WTC11 (cell line): ENCODE results near the gene RASA1. TPM values are rescaled to one million over a fixed set of nuclear protein-coding genes. Genes with fewer than 3 reads are reported as not detected.

Experiments used
- ATAC-seq: fragments of 200-7000 bp; cut with Tn5 transposase; 2 replicates; pipeline ENCODE4 v1.10.0; 2021; ENCODE audit warnings: mild to moderate bottlenecking, moderate library complexity
- CTCF ChIA-PET: fragments of 300-600 bp; sonication (Branson Sonifier 250); formaldehyde crosslinking; loops from one replicate; lab custom pipeline; 2021; ENCODE audit warnings: antibody characterized with exemption; lab: Charles Lee
- POLR2A ChIA-PET: fragments of 350-600 bp; sonication (Branson Sonifier 250); formaldehyde crosslinking; loops from one replicate; lab custom pipeline; 2021; ENCODE audit warnings: antibody characterized with exemption; lab: Charles Lee
- DNase-seq: peaks from one replicate; pipeline ENCODE4 v3.0.0; 2021; ENCODE audit warnings: low spot score
- H3K27ac Mint-ChIP-seq: 2 replicates; pipeline ENCODE4 v1.8.0; 2021; ENCODE audit warnings: mixed read lengths
- H3K27me3 Mint-ChIP-seq: 2 replicates; pipeline ENCODE4 v1.8.0; 2021; ENCODE audit warnings: low read depth, mild to moderate bottlenecking, moderate library complexity, mixed read lengths
- H3K36me3 Mint-ChIP-seq: 2 replicates; pipeline ENCODE4 v1.8.0; 2021; ENCODE audit warnings: mixed read lengths
- H3K4me1 Mint-ChIP-seq: 2 replicates; pipeline ENCODE4 v1.8.0; 2022; ENCODE audit warnings: mixed read lengths
- H3K4me3 Mint-ChIP-seq: 2 replicates; pipeline ENCODE4 v1.8.0; 2021; ENCODE audit warnings: mild to moderate bottlenecking, moderate library complexity, mixed read lengths
- H3K9me3 Mint-ChIP-seq: 2 replicates; pipeline ENCODE4 v1.8.0; 2021; ENCODE audit warnings: mixed read lengths
- ARID4B ChIP-seq: sonication (generic); formaldehyde crosslinking; IDR thresholded peaks from 2 replicates; pipeline ENCODE4 v1.8.0; 2023; ENCODE audit warnings: missing genetic modification reagents, mild to moderate bottlenecking, borderline replicate concordance
- ATF1 ChIP-seq: sonication (generic); formaldehyde crosslinking; IDR thresholded peaks from 2 replicates; pipeline ENCODE4 v1.8.1; 2023; ENCODE audit warnings: mild to moderate bottlenecking, moderate library complexity, missing genetic modification reagents
- CDX4 ChIP-seq: fragments of 250-450 bp; sonication (Bioruptor Pico); IDR thresholded peaks from 2 replicates; pipeline ENCODE4 v1.9.0; 2021; ENCODE audit warnings: moderate library complexity, mild to moderate bottlenecking, inconsistent platforms, borderline replicate concordance
- EMX1 ChIP-seq: fragments of 250-450 bp; sonication (Bioruptor Pico); IDR thresholded peaks from 2 replicates; pipeline ENCODE4 v1.8.0; 2021; ENCODE audit warnings: mild to moderate bottlenecking
- FOXK1 ChIP-seq: sonication (generic); formaldehyde crosslinking; IDR thresholded peaks from 2 replicates; pipeline ENCODE4 v1.8.0; 2022; ENCODE audit warnings: mild to moderate bottlenecking, moderate library complexity, missing genetic modification reagents
- FOXP1 ChIP-seq: sonication (generic); formaldehyde crosslinking; IDR thresholded peaks from 2 replicates; pipeline ENCODE4 v1.8.0; 2022; ENCODE audit warnings: missing genetic modification reagents, mild to moderate bottlenecking, moderate library complexity, borderline replicate concordance
- FOXP4 ChIP-seq: sonication (generic); formaldehyde crosslinking; IDR thresholded peaks from 2 replicates; pipeline ENCODE4 v1.8.0; 2022; ENCODE audit warnings: mild to moderate bottlenecking, missing genetic modification reagents
- GTF2I ChIP-seq: fragments of 250-450 bp; sonication (Bioruptor Pico); conservative IDR thresholded peaks from 2 replicates; pipeline ENCODE4 v1.4.0; 2021; ENCODE audit warnings: mild to moderate bottlenecking
- HMGXB4 ChIP-seq: sonication (generic); formaldehyde crosslinking; IDR thresholded peaks from 2 replicates; pipeline ENCODE4 v1.8.1; 2023; ENCODE audit warnings: mild to moderate bottlenecking, moderate library complexity, missing genetic modification reagents
- JUN ChIP-seq: sonication (generic); formaldehyde crosslinking; IDR thresholded peaks from 2 replicates; pipeline ENCODE4 v1.8.0; 2023; ENCODE audit warnings: mild to moderate bottlenecking, missing genetic modification reagents
- PRRX2 ChIP-seq: fragments of 250-450 bp; sonication (Bioruptor Pico); IDR thresholded peaks from 2 replicates; pipeline ENCODE4 v1.8.0; 2021; ENCODE audit warnings: mild to moderate bottlenecking
- SMAD3 ChIP-seq: sonication (generic); formaldehyde crosslinking; IDR thresholded peaks from 2 replicates; pipeline ENCODE4 v1.8.0; 2022; ENCODE audit warnings: missing genetic modification reagents, mild to moderate bottlenecking, borderline replicate concordance
- TEAD4 ChIP-seq: sonication (generic); formaldehyde crosslinking; IDR thresholded peaks from 2 replicates; pipeline ENCODE4 v1.8.0; 2022; ENCODE audit warnings: mild to moderate bottlenecking, missing genetic modification reagents
- USF1 ChIP-seq: sonication (generic); formaldehyde crosslinking; IDR thresholded peaks from 2 replicates; pipeline ENCODE4 v1.8.0; 2022; ENCODE audit warnings: mild to moderate bottlenecking, missing genetic modification reagents
- ZNF416 ChIP-seq: fragments of 250-450 bp; sonication (Bioruptor Pico); IDR thresholded peaks from 2 replicates; pipeline ENCODE4 v1.9.0; 2021; ENCODE audit warnings: mild to moderate bottlenecking, inconsistent platforms
- total RNA-seq: library from RNA; stranded (reverse); gene quantifications from 3 replicates; pipeline ENCODE4 v1.2.3, GENCODE V29; 2021

RASA1 gene
- total RNA-seq, 1 experiment from 2014 or later: 31.0 TPM

GRCh38 chr5:87434461-87434860 is 166.8 kb downstream of the RASA1 start:
- POLR2A ChIA-PET: no interaction called here
- CTCF ChIA-PET: no interaction called here
- H3K36me3 Mint-ChIP-seq: no peaks in the 10 kb centered on the region

More at GRCh38 chr5:87434461-87434860, 166.8 kb downstream of the RASA1 start:
- Mint-ChIP-seq H3K9me3 (peaks cover under 1% of the 10 kb centered on the region), H3K27me3 (no peaks in the 10 kb centered on the region)
- ATAC-seq (no peak), DNase-seq (no peak)
- no peak for TF ChIP-seq FOXP1 (CRISPR knock-in tag)
- no peak for TF ChIP-seq EMX1 (CRISPR knock-in tag)
- TF ChIP-seq JUN: no peak
- no peak for TF ChIP-seq FOXK1 (CRISPR knock-in tag)
- TF ChIP-seq CDX4: no peak
- TF ChIP-seq ATF1 (CRISPR knock-in tag): no peak
- TF ChIP-seq HMGXB4 (CRISPR knock-in tag): no peak
- TF ChIP-seq USF1 (CRISPR knock-in tag): no peak
- no peak for TF ChIP-seq ZNF416
- no peak for TF ChIP-seq ARID4B
- TF ChIP-seq SMAD3: no peak
- TF ChIP-seq TEAD4 (CRISPR knock-in tag): no peak
- no peak for TF ChIP-seq PRRX2
- TF ChIP-seq FOXP4 (CRISPR knock-in tag): no peak
- TF ChIP-seq GTF2I: no peak
- TF ChIP-seq, all 79 proteins: peak for 0
- H3K27ac Mint-ChIP-seq: no peak overlapping the region
- H3K4me3 Mint-ChIP-seq: no peak overlapping the region
- H3K4me1 Mint-ChIP-seq: no peaks in the 10 kb centered on the region
